Body of pancreas (tissue), 4 donors: Measurements from ENCODE around the gene TBC1D9. TPM values are rescaled to one million over a fixed set of nuclear protein-coding genes. Genes with fewer than 3 reads are reported as not detected.

Source experiments
- ATAC-seq: fragments of 150-250 bp; one replicate; pipeline ENCODE4 v1.9.1; 2016
- DNase-seq, 4 donors: peaks; one replicate each; pipeline ENCODE4 v3.0.0-alpha.2; 2019
- H3K27ac ChIP-seq, 4 donors: fragments of 200-600 bp; sonication (generic); 1 replicate in 3 of 4; 2 replicates in 1 of 4; pipeline versions ENCODE4 v1.5.1 to v1.6.1; 2016 to 2019; ENCODE audit warnings: mild to moderate bottlenecking in 1 of 4, mixed read lengths in 1 of 4, moderate library complexity in 1 of 4
- H3K27me3 ChIP-seq, 2 donors: fragments of 200-600 bp; sonication (generic); one replicate each; pipeline ENCODE4 v1.6.0; 2016; ENCODE audit warnings: mild to moderate bottlenecking in 1 of 2
- H3K36me3 ChIP-seq, 2 donors: fragments of 200-600 bp; sonication (generic); replicated peaks in 1 of 2; 2 replicates each; pipeline ENCODE4 v1.5.1; 2016; ENCODE audit warnings: low read depth in 2 of 2; ENCODE audit not compliant: insufficient read depth in 1 of 2
- H3K4me1 ChIP-seq: fragments of 200-600 bp; sonication (generic); one replicate; pipeline ENCODE4 v1.6.0; 2016
- H3K4me3 ChIP-seq, 2 donors: fragments of 200-600 bp; sonication (generic); 1 replicate in 1 of 2; 2 replicates in 1 of 2; pipeline ENCODE4 v1.5.1; 2016 to 2019
- H3K9me3 ChIP-seq, 3 donors: fragments of 200-600 bp; sonication (generic); 1 replicate in 2 of 3; 2 replicates in 1 of 3; pipeline ENCODE4 v1.5.1; 2016
- POLR2A ChIP-seq, 3 donors: fragments of 450-650 bp; IDR thresholded peaks; one replicate each; pipeline ENCODE4 v1.6.1; 2016; ENCODE audit warnings: antibody characterized with exemption in 3 of 3, mild to moderate bottlenecking in 2 of 3
- WGBS, 2 donors: methylation state at CpG; one replicate each; pipeline ENCODE4 v1.1.5; 2017; 5-methylcytosine and 5-hydroxymethylcytosine counted together
- intact Hi-C: fragments of 100-400 bp; cut with DNase I; formaldehyde crosslinking; loops from one replicate; pipeline ENCODE4 v1.15.1; 2023
- total RNA-seq, 2 donors: library from RNA; depleted of rRNA; stranded (reverse); fragments of >200 nt; gene quantifications; one replicate each; pipeline ENCODE4 v1.1.0, GENCODE V29; 2016
- TF ChIP-seq, protein P1 (sequence below), 7 experiments: fragments of 450-650 bp in 4 of 7; fragments of 200-600 bp in 3 of 7; sonication (generic) in 3 of 7; IDR thresholded peaks; one replicate each; pipeline ENCODE4 v1.5.1; 2016 to 2019; ENCODE audit warnings: antibody characterized with exemption in 7 of 7

TBC1D9 gene
- total RNA-seq, 2 donors from 2014 or later = 11.2 to 13.5 TPM

DNA sequence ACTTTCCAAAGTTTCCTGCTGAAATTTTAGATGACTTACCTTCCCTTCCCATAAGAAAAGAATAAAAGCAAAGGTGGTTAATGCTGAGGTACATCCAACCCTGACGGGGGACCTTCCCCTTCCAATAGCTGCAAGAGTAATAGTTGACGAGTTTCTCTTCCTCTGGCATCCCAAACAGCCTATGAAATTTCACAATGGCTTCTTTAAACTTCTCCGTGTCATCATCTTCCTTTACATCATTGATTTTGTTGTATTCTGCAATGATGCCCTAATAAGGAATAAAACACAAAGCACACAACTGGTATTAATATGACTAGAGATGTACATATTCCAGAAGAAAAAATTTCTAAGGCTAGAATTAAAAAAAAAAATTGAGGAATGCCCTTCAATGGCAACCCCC is 76.6 kb downstream of the TBC1D9 start:
- WGBS, 2 donors = 79 to 88% methylated on average over 3 of the region's 3 CpGs

DNA sequence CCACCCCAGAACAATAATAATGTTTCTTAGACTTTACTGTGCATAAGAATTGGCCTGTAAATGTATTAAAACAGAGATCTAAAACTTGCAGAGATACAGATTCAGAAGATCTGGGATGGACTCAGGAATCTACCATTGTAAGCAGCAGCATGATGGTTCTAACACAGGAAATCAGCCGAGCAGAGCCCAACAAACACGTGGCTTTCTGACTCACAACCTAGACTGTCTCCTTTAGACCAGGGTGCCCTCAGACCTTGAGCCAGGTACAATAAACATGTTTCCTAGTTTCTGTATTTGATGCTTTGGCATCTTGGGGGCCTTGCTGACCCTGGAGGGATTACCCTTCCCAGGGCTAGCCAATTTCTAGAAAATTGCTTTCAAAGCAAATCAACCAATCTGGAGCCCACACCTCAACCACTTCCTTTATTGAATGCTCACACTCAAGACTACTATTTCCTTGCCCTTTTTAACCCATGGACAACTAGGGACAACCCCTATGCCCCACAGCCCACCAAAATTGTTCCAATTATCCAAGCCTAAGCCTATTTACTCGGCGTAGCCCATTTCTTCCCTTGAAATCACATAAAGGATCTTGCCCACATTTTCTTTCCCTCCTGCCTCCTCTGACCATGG is 80.5 kb downstream of the TBC1D9 start:
- TF ChIP-seq, protein P1, sequence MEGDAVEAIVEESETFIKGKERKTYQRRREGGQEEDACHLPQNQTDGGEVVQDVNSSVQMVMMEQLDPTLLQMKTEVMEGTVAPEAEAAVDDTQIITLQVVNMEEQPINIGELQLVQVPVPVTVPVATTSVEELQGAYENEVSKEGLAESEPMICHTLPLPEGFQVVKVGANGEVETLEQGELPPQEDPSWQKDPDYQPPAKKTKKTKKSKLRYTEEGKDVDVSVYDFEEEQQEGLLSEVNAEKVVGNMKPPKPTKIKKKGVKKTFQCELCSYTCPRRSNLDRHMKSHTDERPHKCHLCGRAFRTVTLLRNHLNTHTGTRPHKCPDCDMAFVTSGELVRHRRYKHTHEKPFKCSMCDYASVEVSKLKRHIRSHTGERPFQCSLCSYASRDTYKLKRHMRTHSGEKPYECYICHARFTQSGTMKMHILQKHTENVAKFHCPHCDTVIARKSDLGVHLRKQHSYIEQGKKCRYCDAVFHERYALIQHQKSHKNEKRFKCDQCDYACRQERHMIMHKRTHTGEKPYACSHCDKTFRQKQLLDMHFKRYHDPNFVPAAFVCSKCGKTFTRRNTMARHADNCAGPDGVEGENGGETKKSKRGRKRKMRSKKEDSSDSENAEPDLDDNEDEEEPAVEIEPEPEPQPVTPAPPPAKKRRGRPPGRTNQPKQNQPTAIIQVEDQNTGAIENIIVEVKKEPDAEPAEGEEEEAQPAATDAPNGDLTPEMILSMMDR (IDR thresholded peaks at IDR 0.05) = no peak
- TF ChIP-seq POLR2A (IDR thresholded peaks at IDR 0.05) = no peak
- ATAC-seq (no peak), DNase-seq (no peak)
- Histone ChIP-seq H3K27me3 (no peaks in the 10 kb centered on the region), H3K4me1 (no peaks in the 10 kb centered on the region), H3K36me3 (peaks cover 0 to 5% of the 10 kb centered on the region in 2 donors), H3K27ac (no peak overlapping the region), H3K4me3 (no peak overlapping the region), H3K9me3 (no peaks in the 10 kb centered on the region)
- WGBS, 2 donors = 91 to 97% methylated on average over 4 of the region's 4 CpGs
- intact Hi-C loops = no loop called here

More for the DNA sequence above, 76.6 kb downstream of the TBC1D9 start:
- Histone ChIP-seq H3K36me3 (peaks cover 0 to 5% of the 10 kb centered on the region in 2 donors), H3K27ac (no peak overlapping the region), H3K4me3 (no peak overlapping the region), H3K9me3 (no peaks in the 10 kb centered on the region), H3K27me3 (no peaks in the 10 kb centered on the region), H3K4me1 (no peaks in the 10 kb centered on the region)
- DNase-seq (no peak), ATAC-seq (no peak)
- intact Hi-C loops = no loop called here
- TF ChIP-seq POLR2A (IDR thresholded peaks at IDR 0.05) = no peak
- TF ChIP-seq, protein P1 (IDR thresholded peaks at IDR 0.05) = no peak

DNA sequence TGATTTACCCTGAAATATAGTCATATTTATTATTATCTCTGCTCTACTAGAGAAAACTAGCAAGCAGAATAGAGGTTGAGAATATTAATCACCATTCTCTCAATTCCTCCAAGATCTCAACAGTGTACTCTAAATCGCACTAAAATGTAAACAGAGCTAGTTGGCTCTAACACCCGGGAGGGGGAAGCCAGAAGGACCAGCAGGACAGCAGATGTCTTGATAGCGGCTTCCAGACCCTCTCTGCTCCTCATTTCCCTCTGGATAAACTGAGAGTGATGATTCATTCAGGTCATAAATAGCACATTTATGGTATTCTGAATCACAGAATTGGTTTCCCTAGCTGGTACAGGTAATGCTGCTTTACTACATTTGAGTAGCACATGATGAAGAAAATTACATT is 82.5 kb downstream of the TBC1D9 start:
- WGBS, 2 donors = 54 to 55% methylated on average over 3 of the region's 3 CpGs
- peaks cover 0 to 13% of the 10 kb centered on the region in 2 donors for H3K36me3 ChIP-seq

DNA sequence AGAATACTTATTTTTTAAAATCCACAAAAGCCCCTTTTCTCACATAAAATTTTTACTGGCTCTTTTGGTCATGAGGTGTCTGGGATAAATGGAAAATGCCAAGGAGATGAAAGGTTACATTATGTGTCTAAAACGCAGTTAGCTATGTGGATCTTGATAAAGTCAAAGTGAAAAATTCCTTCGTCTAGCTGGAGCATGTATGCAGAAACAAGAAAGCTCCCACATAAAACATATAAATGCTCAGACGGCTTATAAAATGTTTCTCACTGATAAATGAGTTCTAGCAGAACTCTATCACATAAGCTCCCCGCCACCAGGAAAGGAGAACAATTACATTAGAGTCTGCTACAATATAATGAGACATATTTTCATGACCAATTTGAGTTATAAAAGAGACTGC is 83.8 kb downstream of the TBC1D9 start:
- no peak for ATAC-seq
- WGBS, 2 donors = 84 to 86% methylated on average over 4 of the region's 4 CpGs
- Histone ChIP-seq H3K27me3 (no peaks in the 10 kb centered on the region), H3K27ac (no peak overlapping the region), H3K9me3 (no peaks in the 10 kb centered on the region), H3K4me1 (no peaks in the 10 kb centered on the region), H3K4me3 (no peak overlapping the region), H3K36me3 (peaks cover 0 to 14% of the 10 kb centered on the region in 2 donors)
- intact Hi-C loops = no loop called here
- no peak for DNase-seq
- TF ChIP-seq, protein P1 (IDR thresholded peaks at IDR 0.05) = no peak
- no peak for TF ChIP-seq POLR2A (IDR thresholded peaks at IDR 0.05)

More for the DNA sequence above, 82.5 kb downstream of the TBC1D9 start:
- Histone ChIP-seq H3K4me1 (no peaks in the 10 kb centered on the region), H3K27ac (no peak overlapping the region), H3K27me3 (no peaks in the 10 kb centered on the region), H3K4me3 (no peak overlapping the region), H3K9me3 (no peaks in the 10 kb centered on the region)
- intact Hi-C loops = no loop called here
- DNase-seq (no peak), ATAC-seq (no peak)
- TF ChIP-seq, protein P1 (IDR thresholded peaks at IDR 0.05) = no peak
- TF ChIP-seq POLR2A (IDR thresholded peaks at IDR 0.05) = no peak

DNA sequence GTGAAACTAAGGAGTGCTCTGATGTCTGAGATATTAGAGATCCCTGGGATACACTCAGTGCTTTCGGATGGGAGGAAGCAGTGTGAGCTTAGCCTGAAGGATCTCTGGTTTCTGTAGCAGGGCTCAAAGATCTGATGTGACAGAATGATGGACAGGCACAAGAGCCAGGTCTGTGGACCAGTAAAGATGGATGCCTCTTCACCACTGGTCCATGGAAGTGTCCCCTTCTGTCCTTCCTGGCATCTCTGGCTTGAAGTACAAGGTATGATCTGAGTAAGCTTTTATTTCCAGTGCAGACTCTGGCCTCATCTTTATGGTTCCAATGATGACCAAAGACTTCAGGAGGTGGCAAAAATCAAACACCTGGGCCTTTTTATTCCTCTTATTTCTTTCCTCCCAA is 88.1 kb downstream of the TBC1D9 start:
- no peaks in the 10 kb centered on the region for H3K27me3 ChIP-seq
- no peak overlapping the region for H3K27ac ChIP-seq
- no peak overlapping the region for H3K4me3 ChIP-seq
- DNase-seq (no peak), ATAC-seq (no peak)
- WGBS, 2 donors = 91 to 95% methylated on average over 1 of the region's 1 CpG
- intact Hi-C loops = no loop called here
- H3K9me3 ChIP-seq = no peaks in the 10 kb centered on the region
- TF ChIP-seq POLR2A (IDR thresholded peaks at IDR 0.05) = no peak
- TF ChIP-seq, protein P1 (IDR thresholded peaks at IDR 0.05) = no peak
- peaks cover 0 to 12% of the 10 kb centered on the region in 2 donors for H3K36me3 ChIP-seq
- H3K4me1 ChIP-seq = no peaks in the 10 kb centered on the region
